Progenitor cell of endocrine pancreas (in vitro differentiated cells): ENCODE data around the gene RAD18. TPM values are rescaled to one million over a fixed set of nuclear protein-coding genes. Genes with fewer than 3 reads are reported as not detected.

Experiments used
- DNase-seq: peaks from one replicate; pipeline ENCODE4 v3.0.0; 2021; ENCODE audit warnings: low spot score; ENCODE audit not compliant: unreplicated experiment
- H3K27ac Mint-ChIP-seq: 2 replicates; pipeline ENCODE4 v1.8.0; 2021; ENCODE audit warnings: mild to moderate bottlenecking, moderate library complexity, mixed read lengths
- H3K27me3 Mint-ChIP-seq: 2 replicates; pipeline ENCODE4 v1.8.0; 2021; ENCODE audit warnings: mixed read lengths
- H3K36me3 Mint-ChIP-seq: 2 replicates; pipeline ENCODE4 v1.8.0; 2022; ENCODE audit warnings: mixed read lengths; ENCODE audit not compliant: insufficient read depth
- H3K4me1 Mint-ChIP-seq: 2 replicates; pipeline ENCODE4 v1.8.0; 2021; ENCODE audit warnings: low read depth, mixed read lengths
- H3K4me3 Mint-ChIP-seq: 2 replicates; pipeline ENCODE4 v1.8.0; 2021; ENCODE audit warnings: low read depth, mild to moderate bottlenecking, moderate library complexity, mixed read lengths
- H3K9me3 Mint-ChIP-seq: 2 replicates; pipeline ENCODE4 v1.8.0; 2021; ENCODE audit warnings: low read depth, mixed read lengths
- CTCF ChIP-seq: fragments of 200-600 bp; sonication (generic); IDR thresholded peaks from one replicate; pipeline ENCODE4 v1.5.0; 2021; ENCODE audit warnings: antibody characterized with exemption, mild to moderate bottlenecking; ENCODE audit not compliant: unreplicated experiment
- total RNA-seq: library from RNA; stranded (reverse); gene quantifications from 2 replicates; pipeline ENCODE4 v1.2.1, GENCODE V29; 2021

RAD18 gene
- total RNA-seq, 1 donor from 2014 or later, result 14.4 TPM

GRCh38 chr3:8857720-8858367 is 105.4 kb downstream of the RAD18 start:
- Mint-ChIP-seq H3K27me3 (no peaks in the 10 kb centered on the region), H3K36me3 (peaks cover 2% of the 10 kb centered on the region), H3K9me3 (no peaks in the 10 kb centered on the region), H3K27ac (no peak overlapping the region), H3K4me3 (no peak overlapping the region), H3K4me1 (no peaks in the 10 kb centered on the region)
- no peak for TF ChIP-seq CTCF
- no peak for DNase-seq

- no peak for TF ChIP-seq CTCF
- H3K4me1 Mint-ChIP-seq, result no peaks in the 10 kb centered on the region
Observed at GRCh38 chr3:8856721-8857120, 106.6 kb downstream of the RAD18 start.

GRCh38 chr3:8856071-8856470 is 107.2 kb downstream of the RAD18 start:
- no peak overlapping the region for H3K4me3 Mint-ChIP-seq
- no peak overlapping the region for H3K27ac Mint-ChIP-seq
- no peak for DNase-seq
- no peak for TF ChIP-seq CTCF
- H3K36me3 Mint-ChIP-seq, result peaks cover 2% of the 10 kb centered on the region
- no peaks in the 10 kb centered on the region for H3K4me1 Mint-ChIP-seq
- H3K9me3 Mint-ChIP-seq, result no peaks in the 10 kb centered on the region
- H3K27me3 Mint-ChIP-seq, result no peaks in the 10 kb centered on the region

More at GRCh38 chr3:8856721-8857120, 106.6 kb downstream of the RAD18 start:
- Mint-ChIP-seq H3K9me3 (no peaks in the 10 kb centered on the region), H3K27me3 (no peaks in the 10 kb centered on the region), H3K27ac (no peak overlapping the region), H3K36me3 (peaks cover 2% of the 10 kb centered on the region), H3K4me3 (no peak overlapping the region)
- DNase-seq, result no peak

- peaks cover 2% of the 10 kb centered on the region for H3K36me3 Mint-ChIP-seq
- DNase-seq, result no peak
- no peak overlapping the region for H3K27ac Mint-ChIP-seq
- H3K4me1 Mint-ChIP-seq, result no peaks in the 10 kb centered on the region
- no peaks in the 10 kb centered on the region for H3K9me3 Mint-ChIP-seq
- no peak for TF ChIP-seq CTCF
- no peaks in the 10 kb centered on the region for H3K27me3 Mint-ChIP-seq
- no peak overlapping the region for H3K4me3 Mint-ChIP-seq
Observed at GRCh38 chr3:8854656-8855055, 108.6 kb downstream of the RAD18 start.

- H3K36me3 Mint-ChIP-seq, result peaks cover 2% of the 10 kb centered on the region
- no peak overlapping the region for H3K4me3 Mint-ChIP-seq
- no peaks in the 10 kb centered on the region for H3K9me3 Mint-ChIP-seq
- H3K27ac Mint-ChIP-seq, result no peak overlapping the region
- H3K27me3 Mint-ChIP-seq, result no peaks in the 10 kb centered on the region
- TF ChIP-seq CTCF, result no peak
- H3K4me1 Mint-ChIP-seq, result no peaks in the 10 kb centered on the region
- no peak for DNase-seq
Observed at GRCh38 chr3:8853081-8853480, 110.2 kb downstream of the RAD18 start.
